ENCODE measurements around the gene CKAP5. TPM values are rescaled to one million over a fixed set of nuclear protein-coding genes. Genes with fewer than 3 reads are reported as not detected.
A peak's percentile ranks its signal among the peaks of the same experiment; 100 is the strongest.

Gene CKAP5
- total RNA-seq, 1 experiment from 2014 or later, result 190 TPM

GRCh38 chr11:46701078-46701654 lies 144.9 kb downstream of the CKAP5 start:
- peak overlapping the region; percentile 96 for H3K9ac ChIP-seq (ENCODE audit: extremely low read depth, insufficient read length, low read length)
- H2BK12ac ChIP-seq (ENCODE audit: insufficient read length, low read depth, low read length), result no peak overlapping the region
- H3K79me1 ChIP-seq (ENCODE audit: insufficient read depth, low read depth, low read length, poor library complexity, severe bottlenecking), result no peaks in the 10 kb centered on the region
- no peak overlapping the region for H2BK20ac ChIP-seq (ENCODE audit: low read depth, low read length, poor library complexity, severe bottlenecking)
- no peak overlapping the region for H4K8ac ChIP-seq (replicated peaks; ENCODE audit: insufficient read length, low read depth, low read length)
- no peak overlapping the region for H3T11ph ChIP-seq (ENCODE audit: low read length)
- no peak overlapping the region for H2AFZ ChIP-seq (ENCODE audit: low read length)
- H3K56ac ChIP-seq (ENCODE audit: insufficient read length, low read depth, low read length), result no peak overlapping the region
- no peak overlapping the region for H4K5ac ChIP-seq (ENCODE audit: insufficient read length, low read depth, low read length)
- H3K9me3 Mint-ChIP-seq, result no peaks in the 10 kb centered on the region
- DNase-seq, result no peak
- H4K91ac ChIP-seq (ENCODE audit: insufficient read length, low read depth, low read length), result no peak overlapping the region
- peak overlapping the region; percentile 72 for H3K27ac ChIP-seq (ENCODE audit: insufficient read length, low read depth, low read length)
- peak overlapping the region; percentile 100; a peak in 6 of 7 replicates for H3K27ac Mint-ChIP-seq
- H3K9me3 ChIP-seq (ENCODE audit: control insufficient read depth, low read depth, low read length), result no peaks in the 10 kb centered on the region
- H3K4me1 ChIP-seq (ENCODE audit: insufficient read depth, low read length), result no peaks in the 10 kb centered on the region
- H3K79me2 ChIP-seq (ENCODE audit: insufficient read depth, low read length), result peaks cover 6% of the 10 kb centered on the region; the same call in 1 of the 2 replicates
- H3K4me2 ChIP-seq (ENCODE audit: insufficient read depth, insufficient read length, low read length), result peak overlapping the region; percentile 95
- peak overlapping the region; percentile 98 to 99 for H3K4me3 Mint-ChIP-seq
- H3K4ac ChIP-seq (ENCODE audit: low read depth, low read length), result no peak overlapping the region
- H3K4me1 Mint-ChIP-seq, result peaks cover 15 to 20% of the 10 kb centered on the region in 2 experiments
- no peaks in the 10 kb centered on the region for H4K20me1 ChIP-seq (ENCODE audit: control insufficient read depth, insufficient read depth, insufficient read length)
- no peak overlapping the region for H3K23ac ChIP-seq (ENCODE audit: insufficient read length, low read depth, low read length)
- no peaks in the 10 kb centered on the region for H3K27me3 Mint-ChIP-seq (ENCODE audit: low read depth)
- peaks cover 3% of the 10 kb centered on the region for H3K23me2 ChIP-seq (ENCODE audit: insufficient read length, low read depth, low read length, poor library complexity, severe bottlenecking)
- no peak overlapping the region for H2BK5ac ChIP-seq (ENCODE audit: insufficient read length, low read length)
- no peaks in the 10 kb centered on the region for H3K27me3 ChIP-seq (ENCODE audit: insufficient read depth, low read length)
- H3K18ac ChIP-seq (ENCODE audit: insufficient read length, low read depth, low read length), result no peak overlapping the region
- H2BK120ac ChIP-seq (ENCODE audit: low read depth, low read length, poor library complexity, severe bottlenecking), result no peak overlapping the region
- no peak overlapping the region for H2BK15ac ChIP-seq (ENCODE audit: low read depth, low read length)
- peak overlapping the region; percentile 72; the same call in 1 of the 2 replicates for H3K14ac ChIP-seq (ENCODE audit: insufficient read depth, low read length)
- no peak overlapping the region for H2AK5ac ChIP-seq (ENCODE audit: insufficient read length, low read length)
- no peak for TF ChIP-seq CTCF (conservative IDR thresholded peaks at IDR 0.05)
- WGBS (ENCODE audit: extremely low coverage, insufficient read length, low lambda C conversion rate), result no CpG with 5 or more reads among the region's 29 CpGs
- H3K36me3 Mint-ChIP-seq (ENCODE audit: insufficient read depth in 1 of 3, low read depth in 3 of 3), result peaks cover 20 to 43% (median 43%) of the 10 kb centered on the region in 3 experiments; a peak in 6 of 7 replicates
